ENCODE measurements around the gene FAM184B. TPM values are rescaled to one million over a fixed set of nuclear protein-coding genes. Genes with fewer than 3 reads are reported as not detected.
A peak's percentile ranks its signal among the peaks of the same experiment; 100 is the strongest.

Gene FAM184B
- 1 to 10 TPM in 10 of 12 donors, not detected in 2; 1.8 to 8.3 (median 5.1) TPM for polyA plus RNA-seq (ENCODE audit: insufficient read length in 12 of 12)
- long read RNA-seq, donor 1, result 0 reads
- long read RNA-seq, donor 2, result 0 reads
- long read RNA-seq, donor 3, result 0 reads
- long read RNA-seq, donor 4, result 0 reads
- long read RNA-seq, donor 5, result 0 reads
- long read RNA-seq, donor 6, result 0 reads
- long read RNA-seq, donor 7, full-length matches to known transcripts, result 1 of 1 reads
- long read RNA-seq, donor 7, partial matches to known transcripts, result 0 of 1 reads
- long read RNA-seq, donor 7, other reads (novel, unspliced or antisense), result 0 of 1 reads
- long read RNA-seq, donor 8, full-length matches to known transcripts, result 1 of 15 reads
- long read RNA-seq, donor 8, partial matches to known transcripts, result 14 of 15 reads
- long read RNA-seq, donor 8, other reads (novel, unspliced or antisense), result 0 of 15 reads
- long read RNA-seq, donor 9, result 0 reads
- long read RNA-seq, donor 10, result 0 reads
- long read RNA-seq, donor 11, result 0 reads

GRCh38 chr4:17781300-17782287, at the start of gene FAM184B:
TSS of gene FAM184B (minus strand) at chr4:17781621. CDS start at chr4:17781299, 322 bp downstream.
- no peak for DNase-seq

GRCh38 chr4:17823871-17824669, 42.6 kb upstream of the FAM184B start:
- DNase-seq, result no peak

GRCh38 chr4:17817027-17817426, 35.6 kb upstream of the FAM184B start:
- peak; percentile 41 for DNase-seq

GRCh38 chr4:17816142-17816541, 34.7 kb upstream of the FAM184B start:
- DNase-seq, result no peak

- DNase-seq, result no peak
Measured at GRCh38 chr4:17814140-17814539, 32.7 kb upstream of the FAM184B start.

- DNase-seq, result no peak
Measured at GRCh38 chr4:17812801-17813200, 31.4 kb upstream of the FAM184B start.

- DNase-seq, result no peak
Measured at GRCh38 chr4:17812125-17812524, 30.7 kb upstream of the FAM184B start.

- DNase-seq, result no peak
Measured at GRCh38 chr4:17811078-17811603, 29.7 kb upstream of the FAM184B start.

- DNase-seq, result peak; percentile 100
Measured at GRCh38 chr4:17810260-17811077, 29.0 kb upstream of the FAM184B start, which contains the start of the genes DCAF16 and NCAPG. TSS of gene DCAF16 (minus strand) at chr4:17810757. CDS start at chr4:17804141, 6,616 bp downstream. TSS of gene NCAPG (plus strand) at chr4:17810979. CDS start at chr4:17811078, 99 bp downstream.

GRCh38 chr4:17809667-17810066, 28.2 kb upstream of the FAM184B start:
- DNase-seq, result no peak

GRCh38 chr4:17807446-17807845, 26.0 kb upstream of the FAM184B start:
- no peak for DNase-seq

- no peak for DNase-seq
Measured at GRCh38 chr4:17805580-17806155, 24.2 kb upstream of the FAM184B start.

GRCh38 chr4:17797808-17798207, 16.4 kb upstream of the FAM184B start:
- no peak for DNase-seq

GRCh38 chr4:17794730-17795129, 13.3 kb upstream of the FAM184B start:
- DNase-seq, result no peak

- DNase-seq, result no peak
Measured at GRCh38 chr4:17788956-17789355, 7.5 kb upstream of the FAM184B start.

- no peak for DNase-seq
Measured at GRCh38 chr4:17787315-17787714, 5.9 kb upstream of the FAM184B start.

- no peak for DNase-seq
Measured at GRCh38 chr4:17786567-17786966, 5.1 kb upstream of the FAM184B start.

- no peak for DNase-seq
Measured at GRCh38 chr4:17785858-17786257, 4.4 kb upstream of the FAM184B start.

- DNase-seq, result no peak
Measured at GRCh38 chr4:17780501-17781299, 721 bp downstream of the FAM184B start.

Data from muscle of arm (tissue), 14 donors.